NCI-H460 (cell line): ENCODE measurements around the gene SAP30. TPM values are rescaled to one million over a fixed set of nuclear protein-coding genes. Genes with fewer than 3 reads are reported as not detected.

ENCODE experiments used
- DNase-seq: peaks from one replicate; pipeline ENCODE4 v3.0.0-alpha.2; 2016; ENCODE audit warnings: low read depth; ENCODE audit errors: extremely low read depth
- total RNA-seq: library from RNA; depleted of rRNA; stranded (reverse); fragments of >200 nt; shearing (Covaris generic); gene quantifications from 2 replicates; pipeline ENCODE4 v1.2.3, GENCODE V29; 2014; rRNA removed

Gene SAP30
- total RNA-seq, 1 experiment from 2014 or later = 24.9 TPM

DNA sequence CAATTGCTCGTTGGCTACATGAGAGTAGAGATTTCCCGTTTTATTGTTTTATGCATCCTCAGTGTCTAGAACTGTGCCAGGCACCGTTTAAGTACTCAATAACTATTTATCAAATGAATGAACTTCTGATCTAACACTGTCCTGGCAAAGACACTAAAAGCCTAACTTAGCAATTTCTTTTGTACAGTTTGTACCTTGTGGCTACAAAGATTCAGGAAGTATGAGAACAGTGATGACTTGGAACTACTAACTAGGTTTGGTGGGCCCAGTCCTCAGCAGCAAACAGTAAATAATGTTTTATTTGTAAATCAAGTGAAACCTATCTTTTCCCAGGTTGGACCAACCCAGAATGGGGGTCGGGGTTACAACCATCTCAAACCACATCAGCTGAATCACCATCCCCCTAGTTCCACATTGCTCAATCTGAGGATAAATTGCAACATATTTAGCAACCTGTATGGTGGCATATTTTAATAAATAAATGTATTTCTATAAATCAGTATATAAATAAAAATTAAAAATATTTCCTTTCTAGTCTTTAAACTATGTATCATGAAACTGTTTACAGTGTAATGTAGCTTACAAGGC, 40.4 kb downstream of the SAP30 start:
- no peak for DNase-seq

DNA sequence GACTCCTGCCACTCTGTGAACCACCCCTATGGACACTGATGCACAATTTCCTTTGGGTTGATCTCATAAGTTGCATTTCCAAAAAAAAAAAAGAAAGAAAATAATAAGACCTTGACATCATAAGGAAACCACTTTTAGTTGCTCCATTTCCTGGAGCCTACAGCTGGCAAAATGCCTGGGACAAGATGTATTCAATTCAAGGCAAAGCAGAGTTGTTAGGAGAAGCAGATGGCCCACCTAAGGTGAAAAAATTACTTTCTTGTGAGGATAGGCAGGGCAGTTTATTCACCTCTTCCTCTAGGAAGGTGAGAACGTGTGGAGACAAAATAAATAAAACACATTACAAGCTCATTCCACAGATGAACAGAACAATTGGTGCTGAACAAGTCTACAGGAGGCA, 42.3 kb downstream of the SAP30 start:
- no peak for DNase-seq

DNA sequence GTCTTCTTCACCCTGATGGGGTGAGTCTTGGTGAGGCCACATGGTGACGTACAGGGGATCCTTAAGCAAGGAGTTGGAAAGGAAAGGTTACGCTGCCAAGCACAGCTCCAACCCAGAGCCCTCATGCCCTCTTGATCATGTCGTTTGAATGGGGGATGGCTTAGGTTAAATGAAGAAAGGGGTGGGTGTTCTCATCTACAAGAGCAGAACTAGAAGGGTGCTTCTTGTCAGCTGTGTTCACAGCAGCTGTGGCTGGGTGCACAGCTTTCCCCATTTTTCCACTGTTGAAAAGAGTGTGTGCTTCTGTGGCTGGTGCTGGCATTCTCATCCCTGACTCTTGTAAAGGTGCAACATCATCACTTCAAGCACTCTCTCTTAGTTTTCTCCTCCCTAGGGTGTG, 43.7 kb downstream of the SAP30 start:
- no peak for DNase-seq

DNA sequence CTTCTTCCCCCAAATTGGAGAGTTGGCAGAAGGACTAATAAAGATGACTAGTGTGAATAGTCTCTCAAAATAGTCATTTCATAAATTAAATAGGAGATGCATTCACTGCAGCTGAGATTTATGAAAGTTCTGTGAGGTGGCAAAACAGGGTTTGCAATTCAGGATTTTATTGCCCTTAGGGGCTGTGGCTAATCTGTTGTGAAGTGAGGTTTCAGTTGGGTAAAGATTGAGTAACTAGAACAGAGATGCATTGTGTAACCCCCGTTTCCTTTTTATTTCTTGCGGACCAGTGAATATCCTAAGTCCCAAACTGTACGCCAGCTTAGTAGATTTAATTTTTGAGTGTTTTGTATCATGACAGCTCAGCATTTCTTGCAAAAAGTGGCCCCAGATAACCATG, 44.3 kb downstream of the SAP30 start:
- DNase-seq = no peak

DNA sequence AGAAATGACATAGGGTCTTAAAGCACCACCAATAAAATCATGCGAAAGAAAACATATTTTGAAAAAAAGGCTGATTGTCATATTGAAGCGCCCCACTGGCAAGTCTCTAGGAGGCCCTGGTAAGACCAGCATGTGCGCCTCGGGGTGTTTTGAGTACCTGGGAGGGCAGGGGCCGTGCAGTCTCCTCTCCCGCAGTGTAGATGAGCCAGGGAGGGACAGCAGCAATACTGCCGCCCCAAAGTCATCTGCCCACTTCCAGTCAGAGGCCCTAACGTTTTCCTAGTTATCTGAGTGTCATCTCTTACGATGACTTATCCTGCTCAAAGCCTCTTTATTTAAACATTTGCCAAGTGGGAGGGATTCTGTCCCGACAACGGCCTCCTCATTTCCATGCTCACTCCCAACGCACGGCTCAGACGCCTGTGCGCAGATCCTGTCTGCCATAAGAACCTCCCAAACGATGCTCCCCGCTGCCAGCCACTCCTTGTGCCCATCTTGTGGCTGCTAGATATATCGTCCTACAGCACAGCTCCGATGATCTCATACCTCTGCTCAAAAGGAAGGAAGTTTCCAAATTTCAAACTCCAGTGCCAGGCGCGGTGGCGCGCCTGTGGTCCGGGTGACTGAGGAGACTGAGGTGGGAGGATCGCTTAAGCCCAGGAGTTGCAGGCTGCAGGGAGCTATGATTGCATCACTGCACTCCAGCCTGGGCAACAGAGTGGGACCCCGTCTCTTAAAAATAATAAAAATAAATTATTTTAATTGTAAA, 45.3 kb downstream of the SAP30 start:
- no peak for DNase-seq

DNA sequence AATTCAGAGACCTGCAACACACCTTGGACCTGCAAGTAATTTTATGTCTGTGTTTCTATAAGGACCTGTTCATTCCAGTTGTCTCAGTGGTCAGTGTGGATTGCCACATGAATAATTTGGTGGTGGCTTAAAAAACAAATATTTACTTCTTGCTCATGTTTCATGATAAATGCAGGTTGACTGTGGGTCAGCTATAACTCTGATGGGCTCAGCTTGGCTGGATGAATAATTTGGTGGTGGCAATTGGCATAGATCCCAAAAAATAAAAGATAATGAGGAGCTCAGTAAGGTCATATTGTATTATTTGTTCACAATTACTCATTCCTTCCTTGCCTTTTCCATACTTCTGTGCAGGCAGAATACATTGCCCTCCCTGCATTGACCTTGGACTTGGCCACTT, 47.1 kb downstream of the SAP30 start:
- no peak for DNase-seq

DNA sequence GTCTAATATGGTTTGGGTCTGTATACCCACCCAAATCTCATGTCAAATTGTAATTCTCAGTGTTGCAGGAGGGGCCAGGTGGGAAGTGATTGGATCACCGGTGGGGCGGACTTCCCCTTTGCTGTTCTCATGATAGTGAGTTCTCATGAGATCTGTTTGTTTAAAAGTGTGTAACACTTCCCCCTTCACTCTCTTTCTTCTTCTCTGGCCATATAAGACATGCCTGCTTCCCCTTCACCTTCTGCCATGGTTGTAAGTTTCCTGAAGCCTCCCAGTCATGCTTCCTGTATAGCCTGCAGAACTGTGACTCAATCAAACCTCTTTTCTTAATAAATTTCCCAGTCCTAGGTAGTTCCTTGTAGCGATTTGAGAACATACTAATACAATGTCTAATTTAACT, 47.9 kb downstream of the SAP30 start:
- DNase-seq = no peak

DNA sequence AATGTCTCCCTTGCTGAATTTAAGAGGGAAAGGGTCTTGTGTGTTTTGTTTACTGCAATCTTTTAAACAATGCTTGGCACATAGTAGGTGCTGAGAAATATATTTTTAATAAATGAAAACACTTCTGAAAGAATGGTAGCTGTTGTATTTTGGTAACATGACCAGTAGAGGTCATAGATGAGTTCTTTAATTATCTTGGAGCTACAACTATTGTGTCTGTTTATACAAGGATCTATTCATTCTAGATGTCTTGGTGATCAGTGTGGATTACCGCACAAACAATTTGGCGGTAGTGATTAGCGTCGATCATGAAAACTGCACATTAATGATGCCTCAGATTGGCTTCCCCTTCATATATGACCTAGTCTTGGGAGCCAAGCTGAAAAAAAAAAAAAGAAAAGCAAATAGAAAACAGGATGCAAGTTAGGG, 49.6 kb downstream of the SAP30 start:
- DNase-seq = peak; percentile 9

DNA sequence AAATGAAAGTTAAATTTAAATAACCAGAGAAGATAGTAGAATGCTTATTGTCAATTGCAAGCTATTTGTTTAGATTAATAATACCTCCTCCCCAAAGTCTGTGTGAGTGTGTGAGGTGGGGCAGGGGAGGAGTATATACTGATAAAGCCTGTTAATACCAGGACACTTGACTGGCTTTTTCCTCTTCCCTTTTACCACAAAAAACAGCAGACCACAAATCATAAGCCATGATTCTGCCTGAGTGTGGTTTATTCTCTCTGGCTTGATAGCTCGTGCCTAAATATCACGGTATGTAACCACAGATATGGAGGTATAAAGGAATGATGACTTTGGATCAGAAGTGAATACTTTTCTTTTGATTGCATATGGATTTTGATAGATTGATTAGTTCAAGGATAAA, 50.0 kb downstream of the SAP30 start:
- DNase-seq = no peak

DNA sequence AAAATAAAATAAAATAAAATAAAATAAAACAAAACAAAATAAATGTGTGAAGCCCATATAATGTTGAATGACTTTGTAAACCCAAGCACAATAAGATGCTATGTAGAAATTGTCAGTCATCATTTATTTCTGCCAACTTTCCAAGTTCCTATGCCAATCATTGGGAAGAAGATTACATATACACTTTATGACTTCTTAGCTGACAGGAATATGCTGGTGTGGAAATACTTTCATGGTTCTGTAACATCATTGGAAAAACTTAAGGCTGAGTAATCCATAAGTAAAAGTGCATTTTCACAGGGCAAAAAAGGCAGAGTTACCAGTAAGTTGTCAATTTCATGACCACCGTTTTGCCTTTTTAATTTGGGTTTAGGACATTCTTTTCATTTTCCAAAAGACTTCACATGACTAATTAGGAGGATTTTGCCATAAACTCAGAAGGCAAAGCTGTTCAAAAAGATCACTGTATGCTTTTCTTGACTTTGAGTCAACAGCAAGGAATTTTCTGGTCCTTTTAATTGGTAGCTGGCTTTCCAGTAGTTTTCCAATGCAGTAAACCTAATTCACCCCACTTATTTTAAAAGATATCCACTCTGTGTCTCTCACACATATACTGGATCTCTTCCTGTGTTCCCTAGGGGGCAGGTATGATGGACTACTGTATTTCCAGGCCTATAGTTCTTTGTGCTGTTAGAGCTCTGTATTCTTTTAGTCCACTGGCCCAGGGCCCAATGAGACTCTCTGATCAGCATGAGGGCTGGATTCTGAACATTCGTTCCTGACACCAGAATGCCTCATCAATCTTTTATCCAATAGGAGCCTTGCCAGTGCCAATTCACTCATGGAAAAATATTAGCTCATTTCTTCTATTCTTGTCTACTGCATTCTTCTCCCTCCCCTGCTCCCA, 54.4 kb downstream of the SAP30 start:
- DNase-seq = no peak

DNA sequence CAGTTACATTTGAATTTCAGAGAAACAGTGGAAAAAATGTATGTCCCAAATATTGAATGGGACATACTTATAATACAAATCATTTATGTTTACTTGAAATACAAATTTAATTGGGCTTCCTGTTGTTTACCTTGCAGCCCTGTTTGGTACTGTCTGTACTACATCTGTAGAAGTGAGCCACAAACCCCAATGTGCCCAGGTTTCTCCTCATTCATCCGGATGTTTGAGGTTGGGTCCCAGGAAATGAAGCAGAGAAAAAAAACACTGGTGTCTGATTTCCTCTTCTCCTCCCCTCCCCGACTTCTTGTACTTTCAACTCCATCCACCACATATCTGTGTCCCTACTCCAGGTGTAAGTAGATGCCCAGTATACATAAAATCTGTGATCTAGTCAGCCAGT, 55.3 kb downstream of the SAP30 start:
- no peak for DNase-seq

Other genes starting within 250 kb of the SAP30 start
- gene GALNT7, start 202.1 kb upstream of the SAP30 start, total RNA-seq = 20.6 and 21.6 TPM in 2 replicates
- 112 and 130 TPM in 2 replicates for gene HMGB2, start 36.6 kb upstream of the SAP30 start, total RNA-seq
- not detected in 2 replicates for gene SCRG1, start 28.2 kb downstream of the SAP30 start, total RNA-seq
- gene HAND2, start 159.3 kb downstream of the SAP30 start, total RNA-seq = not detected in 2 replicates